OCI-LY1 (cell line): ENCODE measurements around the gene ATP5F1D.

Source experiments
- H2AFZ ChIP-seq: fragments of 200-600 bp; sonication (generic), shearing (Covaris generic); 2 replicates; pipeline ENCODE4 v1.6.0; 2014; ENCODE audit warnings: antibody characterized with exemption, mild to moderate bottlenecking, low read length
- H3F3A ChIP-seq: fragments of 200-600 bp; sonication (generic), shearing (Covaris generic); 2 replicates; pipeline ENCODE4 v1.6.0; 2014; ENCODE audit warnings: mild to moderate bottlenecking, antibody characterized with exemption, low read length, moderate library complexity; ENCODE audit not compliant: insufficient read depth
- H3K27ac ChIP-seq: fragments of 200-600 bp; sonication (generic); 2 replicates; pipeline ENCODE4 v1.5.1; 2014; ENCODE audit warnings: low read length, mixed run types, mild to moderate bottlenecking, low read depth; ENCODE audit not compliant: poor library complexity, severe bottlenecking
- H3K27me3 ChIP-seq: fragments of 200-600 bp; sonication (generic); 2 replicates; pipeline ENCODE4 v1.6.0; 2014; ENCODE audit warnings: antibody characterized with exemption, mild to moderate bottlenecking, low read length, moderate library complexity; ENCODE audit not compliant: insufficient read depth
- H3K36me3 ChIP-seq: fragments of 200-600 bp; sonication (generic); 2 replicates; pipeline ENCODE4 v1.6.1; 2014; ENCODE audit warnings: mild to moderate bottlenecking, antibody characterized with exemption, low read length, moderate library complexity, mixed read lengths; ENCODE audit not compliant: insufficient read depth
- H3K4me1 ChIP-seq: fragments of 200-600 bp; sonication (generic); 2 replicates; pipeline ENCODE4 v1.5.1; 2014; ENCODE audit warnings: mild to moderate bottlenecking, low read length, moderate library complexity; ENCODE audit not compliant: insufficient read depth, severe bottlenecking
- H3K4me2 ChIP-seq: fragments of 200-600 bp; sonication (generic), shearing (Covaris generic); 2 replicates; pipeline ENCODE4 v1.6.1; 2014; ENCODE audit warnings: low read length
- H3K4me3 ChIP-seq: fragments of 200-600 bp; sonication (generic); 2 replicates; pipeline ENCODE4 v1.5.1; 2014; ENCODE audit warnings: low read length, low read depth, mild to moderate bottlenecking, mixed read lengths; ENCODE audit not compliant: poor library complexity, severe bottlenecking
- H3K79me2 ChIP-seq: fragments of 200-600 bp; shearing (Covaris generic); 2 replicates; pipeline ENCODE4 v1.6.1; 2016; ENCODE audit warnings: mixed run types, low read length, mixed read lengths; ENCODE audit not compliant: insufficient read depth
- H3K9ac ChIP-seq: fragments of 200-600 bp; sonication (generic), shearing (Covaris generic); 2 replicates; pipeline ENCODE4 v1.6.1; 2014; ENCODE audit warnings: mild to moderate bottlenecking, low read length, mixed read lengths
- H3K9me2 ChIP-seq: fragments of 200-600 bp; sonication (generic), shearing (Covaris generic); 2 replicates; pipeline ENCODE4 v1.6.1; 2014; ENCODE audit warnings: low read depth, mild to moderate bottlenecking, low read length, mixed read lengths
- H3K9me3 ChIP-seq: fragments of 200-600 bp; shearing (Covaris generic); 2 replicates; pipeline ENCODE4 v1.6.1; 2014; ENCODE audit warnings: low read length, mixed read lengths
- H4K20me1 ChIP-seq: fragments of 200-600 bp; sonication (generic), shearing (Covaris generic); 2 replicates; pipeline ENCODE4 v1.6.0; 2016; ENCODE audit warnings: mild to moderate bottlenecking, low read length; ENCODE audit not compliant: insufficient read depth
- EZH2 ChIP-seq: fragments of 200-600 bp; sonication (generic), shearing (Covaris generic); IDR thresholded peaks from 2 replicates; pipeline ENCODE4 v1.8.0; 2017; ENCODE audit warnings: borderline replicate concordance, mixed run types, mild to moderate bottlenecking, antibody characterized with exemption, low read length, moderate library complexity, mixed read lengths
- TF ChIP-seq, protein P1 (sequence below): fragments of 200-600 bp; sonication (generic), shearing (Covaris generic); IDR thresholded peaks from 2 replicates; pipeline ENCODE4 v1.5.1; 2017; ENCODE audit warnings: mild to moderate bottlenecking, antibody characterized with exemption, low read length, moderate library complexity, mixed read lengths

ATP5F1D gene

DNA sequence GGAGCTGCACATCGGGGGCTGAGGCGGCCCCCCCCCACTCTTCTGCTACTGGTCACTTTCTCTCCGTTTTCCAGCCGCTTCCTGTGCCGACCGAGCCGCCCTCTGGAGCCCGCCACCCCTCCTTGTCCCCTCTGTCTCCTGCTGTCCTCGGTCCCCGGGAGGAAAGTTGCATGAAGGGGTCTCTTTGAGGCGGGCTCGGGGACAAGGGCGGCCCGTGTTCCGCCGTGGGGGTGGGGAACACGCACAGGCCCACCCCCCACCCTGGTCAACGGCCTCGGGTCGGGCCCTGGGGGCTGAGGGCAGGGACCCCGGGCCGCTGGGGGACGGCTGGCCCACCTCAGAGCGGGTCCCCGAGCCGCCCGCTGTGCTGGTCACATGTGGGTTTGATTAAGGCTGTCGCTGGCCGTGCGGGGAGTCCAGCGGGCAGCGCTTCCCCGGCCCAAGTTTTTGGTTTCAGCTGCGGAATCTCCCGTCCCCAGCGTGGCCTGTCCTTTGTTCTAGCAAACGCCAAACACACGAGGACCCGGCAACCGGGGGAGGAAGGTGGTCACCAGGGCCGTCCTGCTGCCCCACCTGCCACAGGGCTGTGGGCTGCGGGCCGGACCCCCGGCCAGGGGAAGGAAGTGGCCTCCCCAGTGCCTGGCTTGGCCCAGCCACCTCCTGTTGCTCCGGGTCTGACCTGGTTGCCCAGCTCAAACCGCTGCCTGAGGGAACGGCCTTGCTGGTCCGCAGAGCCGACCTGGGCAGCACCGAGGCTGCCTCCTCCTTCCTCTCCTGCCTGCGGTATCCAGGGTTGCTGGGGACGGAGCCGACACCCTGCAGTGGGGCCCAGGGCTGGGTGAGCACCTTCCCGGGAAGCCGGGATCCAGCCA, 46.0 kb downstream of the ATP5F1D start:
- no peaks in the 10 kb centered on the region for H3F3A ChIP-seq
- no peaks in the 10 kb centered on the region for H3K9me2 ChIP-seq
- no peak overlapping the region for H3K9ac ChIP-seq
- no peaks in the 10 kb centered on the region for H3K79me2 ChIP-seq
- no peak overlapping the region for H3K27ac ChIP-seq
- H3K36me3 ChIP-seq, result no peaks in the 10 kb centered on the region
- peaks cover 3% of the 10 kb centered on the region for H3K4me1 ChIP-seq
- H3K4me3 ChIP-seq, result no peak overlapping the region
- 0 out of 2 replicates have a peak, but pooled peaks cover 17% of the 10 kb centered on the region for H3K27me3 ChIP-seq
- H2AFZ ChIP-seq, result no peak overlapping the region
- TF ChIP-seq, protein P1, sequence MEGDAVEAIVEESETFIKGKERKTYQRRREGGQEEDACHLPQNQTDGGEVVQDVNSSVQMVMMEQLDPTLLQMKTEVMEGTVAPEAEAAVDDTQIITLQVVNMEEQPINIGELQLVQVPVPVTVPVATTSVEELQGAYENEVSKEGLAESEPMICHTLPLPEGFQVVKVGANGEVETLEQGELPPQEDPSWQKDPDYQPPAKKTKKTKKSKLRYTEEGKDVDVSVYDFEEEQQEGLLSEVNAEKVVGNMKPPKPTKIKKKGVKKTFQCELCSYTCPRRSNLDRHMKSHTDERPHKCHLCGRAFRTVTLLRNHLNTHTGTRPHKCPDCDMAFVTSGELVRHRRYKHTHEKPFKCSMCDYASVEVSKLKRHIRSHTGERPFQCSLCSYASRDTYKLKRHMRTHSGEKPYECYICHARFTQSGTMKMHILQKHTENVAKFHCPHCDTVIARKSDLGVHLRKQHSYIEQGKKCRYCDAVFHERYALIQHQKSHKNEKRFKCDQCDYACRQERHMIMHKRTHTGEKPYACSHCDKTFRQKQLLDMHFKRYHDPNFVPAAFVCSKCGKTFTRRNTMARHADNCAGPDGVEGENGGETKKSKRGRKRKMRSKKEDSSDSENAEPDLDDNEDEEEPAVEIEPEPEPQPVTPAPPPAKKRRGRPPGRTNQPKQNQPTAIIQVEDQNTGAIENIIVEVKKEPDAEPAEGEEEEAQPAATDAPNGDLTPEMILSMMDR, result no peak
- TF ChIP-seq EZH2, result no peak
- no peaks in the 10 kb centered on the region for H4K20me1 ChIP-seq
- no peaks in the 10 kb centered on the region for H3K9me3 ChIP-seq
- no peak overlapping the region for H3K4me2 ChIP-seq

DNA sequence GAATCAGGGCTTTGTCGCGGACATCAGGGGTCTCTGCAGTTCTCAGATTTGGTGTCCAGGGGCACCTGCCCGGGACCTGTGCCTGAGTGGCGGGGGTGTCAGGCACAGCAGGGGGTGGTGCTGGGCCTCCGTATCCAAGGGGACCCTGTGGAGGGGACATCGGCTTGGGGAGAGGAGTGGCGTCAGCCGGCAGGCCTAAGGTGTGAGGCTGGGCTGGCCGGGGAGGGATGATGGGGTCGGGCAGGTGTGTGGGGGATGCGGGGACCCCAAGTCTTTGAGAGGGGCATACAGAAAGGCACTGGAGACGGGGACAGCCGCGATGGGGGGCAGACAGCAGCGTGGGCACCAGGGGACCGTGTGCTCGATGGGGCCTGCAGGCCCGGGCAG, 46.7 kb downstream of the ATP5F1D start:
- TF ChIP-seq EZH2, result no peak
- TF ChIP-seq, protein P1, result no peak
- Histone ChIP-seq H3K4me1 (peaks cover 3% of the 10 kb centered on the region), H3K4me2 (no peak overlapping the region)

DNA sequence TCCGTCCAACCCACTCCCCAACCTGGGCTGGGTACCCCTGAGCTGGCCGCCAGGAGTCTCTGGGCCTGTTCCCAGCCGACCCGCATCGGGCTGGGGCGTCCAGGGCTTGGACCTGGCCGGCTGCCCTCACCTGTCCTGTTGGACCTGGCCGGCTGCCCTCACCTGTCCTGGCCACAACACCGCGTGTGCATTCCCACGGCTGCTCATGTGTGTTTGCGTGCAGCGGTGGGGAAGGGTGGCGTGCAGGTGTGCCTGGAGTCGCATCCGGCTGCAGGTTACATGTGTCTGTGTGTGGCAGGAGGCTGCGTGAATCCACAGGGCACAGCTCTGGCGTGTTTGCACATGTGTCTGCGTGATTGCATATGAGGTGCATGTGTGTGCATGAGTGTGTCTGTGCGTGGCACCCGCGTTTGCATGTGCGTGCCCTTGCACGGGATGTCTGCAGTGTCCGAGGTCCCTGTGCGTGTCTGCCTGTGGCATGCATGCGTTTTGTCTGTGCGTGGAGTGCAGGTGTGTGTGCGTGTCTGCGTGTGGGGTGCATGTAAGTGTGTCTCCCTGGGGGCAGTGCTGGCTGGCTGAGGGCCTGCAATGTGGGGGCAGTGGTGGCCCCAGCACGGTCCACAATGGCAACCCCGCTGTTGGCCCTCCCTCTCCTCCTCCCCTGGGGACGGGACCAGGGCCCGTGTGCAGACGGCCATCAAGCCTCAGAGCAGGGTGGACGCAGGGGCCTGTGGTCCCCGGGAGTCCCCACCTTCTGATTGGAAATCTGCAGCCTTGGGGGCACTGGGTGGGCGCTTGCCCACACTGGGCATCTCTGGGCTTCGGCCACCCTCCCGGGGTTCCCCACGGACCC, 47.5 kb downstream of the ATP5F1D start:
- Histone ChIP-seq H3K9me2 (no peaks in the 10 kb centered on the region), H2AFZ (no peak overlapping the region), H3K4me1 (peaks cover 3% of the 10 kb centered on the region), H3K27me3 (0 out of 2 replicates have a peak, but pooled peaks cover 17% of the 10 kb centered on the region), H3K27ac (no peak overlapping the region), H3K9me3 (no peaks in the 10 kb centered on the region), H3K36me3 (no peaks in the 10 kb centered on the region), H3K79me2 (no peaks in the 10 kb centered on the region), H3F3A (no peaks in the 10 kb centered on the region), H3K9ac (no peak overlapping the region), H3K4me2 (no peak overlapping the region), H3K4me3 (no peak overlapping the region), H4K20me1 (no peaks in the 10 kb centered on the region)
- TF ChIP-seq, protein P1, result no peak
- no peak for TF ChIP-seq EZH2

More for the DNA sequence above, 46.7 kb downstream of the ATP5F1D start:
- no peak overlapping the region for H2AFZ ChIP-seq
- no peaks in the 10 kb centered on the region for H4K20me1 ChIP-seq
- H3K4me3 ChIP-seq, result no peak overlapping the region
- H3K9me2 ChIP-seq, result no peaks in the 10 kb centered on the region
- 0 out of 2 replicates have a peak, but pooled peaks cover 17% of the 10 kb centered on the region for H3K27me3 ChIP-seq
- no peaks in the 10 kb centered on the region for H3K79me2 ChIP-seq
- H3F3A ChIP-seq, result no peaks in the 10 kb centered on the region
- H3K9ac ChIP-seq, result no peak overlapping the region
- no peak overlapping the region for H3K27ac ChIP-seq
- no peaks in the 10 kb centered on the region for H3K9me3 ChIP-seq
- H3K36me3 ChIP-seq, result no peaks in the 10 kb centered on the region
